GM12878 (cell line): ENCODE measurements around the gene KRT12. TPM values are rescaled to one million over a fixed set of nuclear protein-coding genes. Genes with fewer than 3 reads are reported as not detected.

Experiments
- ATAC-seq: fragments of 200-7000 bp; cut with Tn5 transposase; 3 replicates; pipeline ENCODE4 v1.9.1; 2020; ENCODE audit warnings: mild to moderate bottlenecking, moderate library complexity
- BruUV-seq: library from RNA; stranded (reverse); fragments of 400-500 nt; replicated peaks from 2 replicates; lab custom pipeline; 2021; lab: Mats Ljungman, UMichigan
- CTCF ChIA-PET: fragments of 300-600 bp; sonication (Branson Sonifier 250); formaldehyde crosslinking; extraction: SDS; loops from one replicate; lab custom pipeline; 2021; ENCODE audit warnings: inconsistent platforms; lab: Yijun Ruan, JAX
- POLR2A ChIA-PET: fragments of 350-600 bp; formaldehyde crosslinking; extraction: SDS; loops from one replicate; lab custom pipeline; 2021; ENCODE audit warnings: inconsistent platforms; lab: Charles Lee
- RAD21 ChIA-PET: fragments of 300-600 bp; sonication (Branson Sonifier 250); formaldehyde crosslinking; loops from one replicate; lab custom pipeline; 2023; ENCODE audit warnings: antibody characterized with exemption; ENCODE audit not compliant: unreplicated experiment; lab: Charles Lee
- SMC1A ChIA-PET: fragments of 300-600 bp; sonication (Branson Sonifier 250); formaldehyde crosslinking; loops from one replicate; lab custom pipeline; 2023; ENCODE audit not compliant: unreplicated experiment, uncharacterized antibody; lab: Charles Lee
- DNase-seq: peaks from one replicate; pipeline ENCODE4 v3.0.0-alpha.2; 2011; ENCODE audit warnings: low read depth, low spot score
- FAIRE-seq: peaks from 3 replicates; lab custom pipeline; 2011; peaks lifted over from hg19 to GRCh38; lab: Jason Lieb, UNC
- H2AFZ ChIP-seq: 2 replicates; pipeline ENCODE4 v1.6.0; 2011; ENCODE audit warnings: low read depth, low read length, control low read depth; ENCODE audit not compliant: control insufficient read depth
- H3K27ac ChIP-seq: 2 replicates; pipeline ENCODE4 v1.5.1; 2011; ENCODE audit warnings: control low read depth; ENCODE audit not compliant: control insufficient read depth, insufficient read depth
- H3K27me3 ChIP-seq, 2 experiments: replicated peaks in 1 of 2; 2 replicates each; pipeline versions ENCODE4 v1.6.0 to v1.6.1; 2011; ENCODE audit warnings: low read length in 1 of 2; ENCODE audit not compliant: control insufficient read depth in 2 of 2, insufficient read depth in 2 of 2
- H3K36me3 ChIP-seq, 2 experiments: 2 replicates each; pipeline ENCODE4 v1.5.1; 2011; ENCODE audit warnings: low read length in 1 of 2; ENCODE audit not compliant: control insufficient read depth in 2 of 2, insufficient read depth in 2 of 2
- H3K4me1 ChIP-seq: 2 replicates; pipeline ENCODE4 v1.6.1; 2011; ENCODE audit warnings: mild to moderate bottlenecking, low read length, moderate library complexity, mixed read lengths; ENCODE audit not compliant: control insufficient read depth, insufficient read depth
- H3K4me2 ChIP-seq: 2 replicates; pipeline ENCODE4 v1.6.0; 2011; ENCODE audit warnings: control low read depth; ENCODE audit not compliant: control insufficient read depth, insufficient read depth
- H3K4me3 ChIP-seq: fragments of 200-600 bp; sonication (generic); 2 replicates; pipeline ENCODE4 v1.5.1; 2016
- H3K79me2 ChIP-seq: 2 replicates; pipeline ENCODE4 v1.6.0; 2011; ENCODE audit warnings: low read length; ENCODE audit not compliant: control insufficient read depth, insufficient read depth
- H3K9ac ChIP-seq: 2 replicates; pipeline ENCODE4 v1.8.0; 2011; ENCODE audit warnings: low read length, control low read depth, mixed read lengths; ENCODE audit not compliant: control insufficient read depth, insufficient read depth
- H3K9me3 ChIP-seq: replicated peaks from 3 replicates; pipeline ENCODE4 v1.5.1; 2011; ENCODE audit warnings: mild to moderate bottlenecking, low read length; ENCODE audit not compliant: control insufficient read depth, insufficient read depth
- H4K20me1 ChIP-seq: 2 replicates; pipeline ENCODE4 v1.6.0; 2011; ENCODE audit not compliant: control insufficient read depth, insufficient read depth
- ASH2L ChIP-seq: fragments of 300-600, 200-600 bp; sonication (generic); IDR thresholded peaks from 2 replicates; pipeline ENCODE4 v1.6.1; 2017; ENCODE audit warnings: low read depth, mild to moderate bottlenecking, borderline replicate concordance
- BMI1 ChIP-seq: fragments of 450-650 bp; IDR thresholded peaks from 2 replicates; pipeline ENCODE4 v1.6.1; 2016; ENCODE audit warnings: mild to moderate bottlenecking, moderate library complexity, borderline replicate concordance
- CEBPZ ChIP-seq: fragments of 150-350 bp; IDR thresholded peaks from 2 replicates; pipeline ENCODE4 v1.6.1; 2016; ENCODE audit warnings: low read depth, low read length
- E2F8 ChIP-seq: fragments of 450-650 bp; IDR thresholded peaks from 2 replicates; pipeline ENCODE4 v1.6.1; 2018; ENCODE audit warnings: mild to moderate bottlenecking, low read depth, moderate library complexity; ENCODE audit not compliant: partially characterized antibody
- HDAC2 ChIP-seq: fragments of 200-600 bp; sonication (generic); IDR thresholded peaks from 2 replicates; pipeline ENCODE4 v1.6.1; 2017
- JUND ChIP-seq: IDR thresholded peaks from 2 replicates; pipeline ENCODE4 v1.6.1; 2012; ENCODE audit warnings: low read depth, mild to moderate bottlenecking, low read length, improper control_type of control experiment, moderate library complexity
- KLF5 ChIP-seq: fragments of 450-650 bp; IDR thresholded peaks from 2 replicates; pipeline ENCODE4 v1.6.1; 2014; ENCODE audit warnings: mild to moderate bottlenecking; ENCODE audit not compliant: partially characterized antibody
- MEF2B ChIP-seq: fragments of 450-650 bp; IDR thresholded peaks from 2 replicates; pipeline ENCODE4 v1.6.1; 2018; ENCODE audit warnings: mild to moderate bottlenecking, moderate library complexity; ENCODE audit not compliant: partially characterized antibody, poor library complexity, severe bottlenecking
- NRF1 ChIP-seq: conservative IDR thresholded peaks from 2 replicates; pipeline ENCODE4 v1.6.1; 2011; ENCODE audit warnings: mild to moderate bottlenecking, low read depth, low read length, improper control_type of control experiment
- POU2F2 ChIP-seq: IDR thresholded peaks from 3 replicates; pipeline ENCODE4 v1.6.1; 2011; ENCODE audit warnings: low read depth, mild to moderate bottlenecking, low read length, borderline replicate concordance
- RAD21 ChIP-seq: IDR thresholded peaks from 2 replicates; pipeline ENCODE4 v1.6.1; 2011; ENCODE audit warnings: mild to moderate bottlenecking, low read depth, low read length, moderate library complexity; ENCODE audit not compliant: insufficient read depth
- SMC3 ChIP-seq: IDR thresholded peaks from 2 replicates; pipeline ENCODE4 v1.6.1; 2011; ENCODE audit warnings: low read length, improper control_type of control experiment, borderline replicate concordance
- YBX1 ChIP-seq: fragments of 450-650 bp; IDR thresholded peaks from 2 replicates; pipeline ENCODE4 v1.6.1; 2016; ENCODE audit warnings: antibody characterized with exemption
- ZBED1 ChIP-seq: IDR thresholded peaks from 2 replicates; pipeline ENCODE4 v1.6.1; 2016; ENCODE audit warnings: borderline replicate concordance
- ZBTB4 ChIP-seq: fragments of 450-650 bp; formaldehyde crosslinking; IDR thresholded peaks from 2 replicates; pipeline ENCODE4 v1.4.0; 2022; ENCODE audit warnings: mild to moderate bottlenecking, moderate library complexity
- ZZZ3 ChIP-seq: IDR thresholded peaks from 2 replicates; pipeline ENCODE4 v1.6.1; 2011; ENCODE audit warnings: low read depth; ENCODE audit not compliant: control insufficient read depth, insufficient read length
- WGBS: methylation state at CpG from one replicate; pipeline ENCODE4 v1.1.6; 2016; ENCODE audit warnings: low lambda C conversion rate; ENCODE audit not compliant: insufficient replicate concordance, insufficient coverage; ENCODE audit errors: missing lambda C conversion rate; 5-methylcytosine and 5-hydroxymethylcytosine counted together
- in situ Hi-C: fragments of 300-500 bp; cut with MboI; formaldehyde crosslinking; loops from 9 replicates; pipeline ENCODE4 v1.14.3; 2018; ENCODE audit warnings: mixed read lengths
- intact Hi-C: fragments of 100-400 bp; cut with micrococcal nuclease; formaldehyde crosslinking; loops from one replicate; pipeline ENCODE4 v1.14.2; 2022; ENCODE audit not compliant: unreplicated experiment
- polyA plus RNA-seq, 11 experiments: library from polyadenylated mRNA; depleted of rRNA in 4 of 11; unstranded in 6 of 11; stranded (reverse) in 5 of 11; fragments of >200 nt; fragmentation: Nextera tagmentation in 4 of 11; fragmentation: Illumina TruSeq in 1 of 11; extraction: Ambion mirVana in 4 of 11; extraction: Trizol in 1 of 11; gene quantifications; 1 replicate in 1 of 11; 2 replicates in 10 of 11; pipeline versions ENCODE4 v1.2.1 to v1.2.3, GENCODE V29; 2011 to 2016; ENCODE audit warnings: inconsistent platforms in 2 of 11, missing spikeins in 2 of 11, low read depth in 1 of 11
- total RNA-seq, 4 experiments: library from RNA; depleted of rRNA in 3 of 4; stranded (reverse); fragments of >200 nt in 3 of 4; fragmentation: Illumina TruSeq in 1 of 4; extraction: Trizol in 1 of 4; gene quantifications; 2 replicates each; pipeline versions ENCODE4 v1.2.1 to v1.2.3, GENCODE V29; 2013 to 2021

KRT12 gene
- total and polyA plus RNA-seq, 10 of the 15 experiments (the other 5 are each of a cell fraction or from before 2014, with no cell fraction given): not detected

GRCh38 chr17:40886090-40886489 lies 19.1 kb upstream of the KRT12 start:
- ChIA-PET SMC1A (interaction anchor here (0.6 kb wide), 1 partner anchor 16 kb away, joined by 3 read pairs; no protein-coding TSS in a partner anchor), POLR2A (no interaction called here), RAD21 (no interaction called here), CTCF (interaction anchor here (1.3 kb wide), 1 partner anchor 27 kb away, joined by 3 read pairs; no protein-coding TSS in a partner anchor)
- no peak for FAIRE-seq
- in situ Hi-C loops (no loop called here), intact Hi-C loops (no loop called here)
- WGBS: 20% methylated on average over 3 of the region's 3 CpGs
- H4K20me1 ChIP-seq: no peaks in the 10 kb centered on the region; the same call in 1 of the 2 replicates
- no peak overlapping the region for H3K9ac ChIP-seq
- H3K4me3 ChIP-seq: no peak overlapping the region
- H3K36me3 ChIP-seq: no peaks in the 10 kb centered on the region
- no peak for ATAC-seq
- no peak overlapping the region for H2AFZ ChIP-seq
- H3K79me2 ChIP-seq: no peaks in the 10 kb centered on the region
- no TSS peak for BruUV-seq
- H3K27me3 ChIP-seq: peaks cover 0 to 2% of the 10 kb centered on the region in 2 experiments; a peak in 2 of 4 replicates
- no peak for DNase-seq
- H3K4me1 ChIP-seq: no peaks in the 10 kb centered on the region
- no peak overlapping the region for H3K27ac ChIP-seq
- no peaks in the 10 kb centered on the region for H3K9me3 ChIP-seq
- no peak overlapping the region for H3K4me2 ChIP-seq
- TF ChIP-seq POU2F2 (no peak), JUND (no peak), NRF1 (no peak), ZBED1 (no peak), CEBPZ (no peak), MEF2B (no peak), ZZZ3 (no peak), ZBTB4 (no peak), KLF5 (no peak), YBX1 (no peak), E2F8 (no peak), BMI1 (no peak), SMC3 (no peak), ASH2L (no peak), HDAC2 (no peak), RAD21 (no peak)
